ENCODE data around the gene ALG2. TPM values are rescaled to one million over a fixed set of nuclear protein-coding genes. Genes with fewer than 3 reads are reported as not detected.
A peak's percentile ranks its signal among the peaks of the same experiment; 100 is the strongest.

ALG2 gene
- polyA plus RNA-seq, 1 of the 3 experiments (the other 2 are of a cell fraction) = 31.6 TPM

- Histone ChIP-seq H3K4me1 (ENCODE audit: control insufficient read depth in 1 of 2, insufficient read depth in 2 of 2, low read depth in 1 of 2, low read length in 1 of 2) (no peaks in the 10 kb centered on the region), H3K9me3 (no peaks in the 10 kb centered on the region), H2AFZ (ENCODE audit: low read depth) (no peak overlapping the region), H3K9ac (no peak overlapping the region), H3K4me2 (no peak overlapping the region), H3K36me3 (replicated peaks in 1 of 2; ENCODE audit: control insufficient read depth in 1 of 2, insufficient read depth in 2 of 2, low read length in 1 of 2) (peaks cover 48 to 62% of the 10 kb centered on the region in 2 experiments), H3K27me3 (ENCODE audit: insufficient read depth) (no peaks in the 10 kb centered on the region), H3K79me2 (ENCODE audit: insufficient read depth) (peaks cover 14% of the 10 kb centered on the region; the same call in 1 of the 2 replicates), H3F3A (replicated peaks; ENCODE audit: insufficient read depth) (peaks cover 4% of the 10 kb centered on the region), H3K27ac (ENCODE audit: low read depth in 2 of 2, low read length in 1 of 2) (no peak overlapping the region), H3K9me2 (no peaks in the 10 kb centered on the region), H4K20me1 (ENCODE audit: insufficient read depth) (peaks cover 2% of the 10 kb centered on the region), H3K4me3 (ENCODE audit: low read depth in 2 of 2, low read length in 1 of 2) (no peak overlapping the region)
- ChIA-PET POLR2A (interaction anchor here (1.8 kb wide), 1 partner anchor 10 kb away, joined by 5 read pairs; the partner anchor contains the start of genes ALG2 and SEC61B), CTCF (interaction anchor here (0.5 to 4.4 kb wide), 24 partner anchors 10 to 1364 kb away, joined by 3 to 26 read pairs (median 3); partner anchors contain the start of genes ALG2 and SEC61B)
- peak; percentile 38 for DNase-seq
- 77% methylated on average over 2 of the region's 2 CpGs for WGBS (ENCODE audit: low lambda C conversion rate)
- TF ChIP-seq SMC3 (IDR thresholded peaks at IDR 0.05; ENCODE audit: low read depth, low read length) = 0 out of 2 replicates have a peak, but pooled peaks have one; percentile 31
- no peak for TF ChIP-seq GATA2 (CRISPR knock-in tag; IDR thresholded peaks at IDR 0.05)
- peak; percentile 64 for TF ChIP-seq RAD21 (IDR thresholded peaks at IDR 0.05; ENCODE audit: low read length)
- no peak for TF ChIP-seq YY1 (IDR thresholded peaks at IDR 0.05; ENCODE audit: low read depth)
- TF ChIP-seq CTCF (IDR thresholded peaks at IDR 0.05) = peak; percentile 66
Measured at GRCh38 chr9:99231711-99232110, 10.0 kb upstream of the ALG2 start.

GRCh38 chr9:99230206-99230605 lies 8.5 kb upstream of the ALG2 start:
- 95% methylated on average over 3 of the region's 3 CpGs for WGBS (ENCODE audit: low lambda C conversion rate)
- H3K27me3 ChIP-seq (ENCODE audit: insufficient read depth) = no peaks in the 10 kb centered on the region
- POLR2A ChIA-PET = no interaction called here
- TF ChIP-seq GATA2 (CRISPR knock-in tag; IDR thresholded peaks at IDR 0.05) (no peak), RCOR1 (IDR thresholded peaks at IDR 0.05; ENCODE audit: low read length) (no peak), CHD2 (IDR thresholded peaks at IDR 0.05; ENCODE audit: low read length, partially characterized antibody) (no peak), ZBTB33 (IDR thresholded peaks at IDR 0.05; ENCODE audit: borderline replicate concordance, low read depth) (no peak), RAD21 (IDR thresholded peaks at IDR 0.05; ENCODE audit: low read length) (no peak), REST (IDR thresholded peaks at IDR 0.05; ENCODE audit: low read depth, low read length) (no peak), FOXM1 (IDR thresholded peaks at IDR 0.05; ENCODE audit: low read depth) (no peak), PBX3 (IDR thresholded peaks at IDR 0.05) (no peak), ELF1 (IDR thresholded peaks at IDR 0.05) (no peak), TEAD4 (IDR thresholded peaks at IDR 0.05; ENCODE audit: borderline replicate concordance, insufficient read depth) (no peak), EZH2phosphoT487 (IDR thresholded peaks at IDR 0.05; ENCODE audit: borderline replicate concordance, low read depth) (no peak), RFX5 (IDR thresholded peaks at IDR 0.05; ENCODE audit: low read length) (no peak), FOXJ3 (CRISPR knock-in tag; IDR thresholded peaks at IDR 0.05) (no peak), RXRA (IDR thresholded peaks at IDR 0.05; ENCODE audit: borderline replicate concordance, low read depth) (no peak)

More at GRCh38 chr9:99230206-99230605, 8.5 kb upstream of the ALG2 start:
- H3K27ac ChIP-seq (ENCODE audit: low read depth in 2 of 2, low read length in 1 of 2) = no peak overlapping the region
- no peak for DNase-seq
- H3K9me2 ChIP-seq = no peaks in the 10 kb centered on the region
- CTCF ChIA-PET = interaction anchor here (0.6 kb wide), 1 partner anchor 404 kb away, joined by 3 read pairs; no protein-coding TSS in a partner anchor
- no peak overlapping the region for H2AFZ ChIP-seq (ENCODE audit: low read depth)
- no peak overlapping the region for H3K4me3 ChIP-seq (ENCODE audit: low read depth in 2 of 2, low read length in 1 of 2)
- H4K20me1 ChIP-seq (ENCODE audit: insufficient read depth) = peaks cover 10% of the 10 kb centered on the region
- H3K4me2 ChIP-seq = no peak overlapping the region
- H3F3A ChIP-seq (replicated peaks; ENCODE audit: insufficient read depth) = peaks cover 4% of the 10 kb centered on the region
- no peaks in the 10 kb centered on the region for H3K4me1 ChIP-seq (ENCODE audit: control insufficient read depth in 1 of 2, insufficient read depth in 2 of 2, low read depth in 1 of 2, low read length in 1 of 2)
- H3K79me2 ChIP-seq (ENCODE audit: insufficient read depth) = peaks cover 29% of the 10 kb centered on the region
- H3K9ac ChIP-seq = no peak overlapping the region
- no peaks in the 10 kb centered on the region for H3K9me3 ChIP-seq
- peaks cover 51 to 69% of the 10 kb centered on the region in 2 experiments for H3K36me3 ChIP-seq (replicated peaks in 1 of 2; ENCODE audit: control insufficient read depth in 1 of 2, insufficient read depth in 2 of 2, low read length in 1 of 2)
